NK-92 (cell line): ENCODE data around the gene CD300LD.
"Not testable (repeated sequence)": the region's sequence is repeated elsewhere in the genome, so short reads cannot be mapped to it uniquely, and the experiment has no call there.

ENCODE experiments used
- DNase-seq: peaks from one replicate; lab custom pipeline; 2025; ENCODE audit not compliant: unreplicated experiment; lab: John Stamatoyannopoulos, UW

CD300LD gene

GRCh38 chr17:74592087-74592990, at the start of gene CD300LD:
Gene CD300LD (minus strand): TSS chr17:74592283. CDS start chr17:74592202, 81 bp downstream.
- DNase-seq: no peak

GRCh38 chr17:74641224-74641957, 49.3 kb upstream of the CD300LD start:
- DNase-seq: no peak

GRCh38 chr17:74639704-74640151, 47.6 kb upstream of the CD300LD start:
- no peak for DNase-seq

- DNase-seq: no peak
These were observed 45.8 kb upstream of the CD300LD start for GRCh38 chr17:74637926-74638325.

- DNase-seq: no peak
These were observed 45.2 kb upstream of the CD300LD start for GRCh38 chr17:74637265-74637664.

- not testable (repeated sequence) for DNase-seq
These were observed 44.5 kb upstream of the CD300LD start for GRCh38 chr17:74636541-74637085.

- DNase-seq: no peak
These were observed 43.3 kb upstream of the CD300LD start for GRCh38 chr17:74635418-74635817.

- DNase-seq: no peak
These were observed 41.2 kb upstream of the CD300LD start for GRCh38 chr17:74633326-74633725.

- DNase-seq: no peak
These were observed 40.5 kb upstream of the CD300LD start for GRCh38 chr17:74632617-74633016.

- DNase-seq: no peak
These were observed 39.7 kb upstream of the CD300LD start for GRCh38 chr17:74631468-74632450.

GRCh38 chr17:74630251-74630650, 38.2 kb upstream of the CD300LD start:
- not testable (repeated sequence) for DNase-seq

GRCh38 chr17:74625661-74626060, 33.6 kb upstream of the CD300LD start:
- DNase-seq: no peak

GRCh38 chr17:74624131-74624530, 32.0 kb upstream of the CD300LD start:
- DNase-seq: no peak

- DNase-seq: no peak
These were observed 31.6 kb upstream of the CD300LD start, which contains the start of gene CD300E for GRCh38 chr17:74623693-74624093. Gene CD300E (minus strand): TSS chr17:74623738. CDS start chr17:74623621, 117 bp downstream.

- no peak for DNase-seq
These were observed 27.1 kb upstream of the CD300LD start for GRCh38 chr17:74619077-74619673.

- DNase-seq: no peak
These were observed 26.4 kb upstream of the CD300LD start for GRCh38 chr17:74618451-74618850.

GRCh38 chr17:74616696-74617095, 24.6 kb upstream of the CD300LD start:
- no peak for DNase-seq

- DNase-seq: no peak
These were observed 20.0 kb upstream of the CD300LD start for GRCh38 chr17:74612046-74612445.

- no peak for DNase-seq
These were observed 18.0 kb upstream of the CD300LD start for GRCh38 chr17:74610108-74610507.

GRCh38 chr17:74608511-74608910, 16.4 kb upstream of the CD300LD start:
- DNase-seq: no peak
